Heart left ventricle (tissue), 16 donors: ENCODE data around the gene NPAS1. TPM values are rescaled to one million over a fixed set of nuclear protein-coding genes. Genes with fewer than 3 reads are reported as not detected.
A peak's percentile ranks its signal among the peaks of the same experiment; 100 is the strongest.

Experiments
- ATAC-seq, 4 donors: fragments of 200-7000 bp; cut with Tn5 transposase; one replicate each; pipeline ENCODE4 v1.9.1; 2020 to 2022; ENCODE audit warnings: moderate library complexity in 4 of 4, mild to moderate bottlenecking in 3 of 4, moderate number of reproducible peaks in 1 of 4
- DNase-seq, 5 donors: peaks; one replicate each; pipeline ENCODE4 v3.0.0-alpha.2; 2020
- H3K27ac ChIP-seq, 12 donors: fragments of 200-600 bp; sonication (generic) in 4 of 12; one replicate each; pipeline versions ENCODE4 v1.5.0 to v1.8.0; 2016 to 2022; ENCODE audit warnings: mild to moderate bottlenecking in 2 of 12
- H3K27me3 ChIP-seq, 9 donors: fragments of 200-600 bp; sonication (generic) in 2 of 9; one replicate each; pipeline versions ENCODE4 v1.5.1 to v1.8.0; 2016 to 2022; ENCODE audit warnings: mild to moderate bottlenecking in 3 of 9
- H3K36me3 ChIP-seq, 9 donors: fragments of 200-600 bp; sonication (generic) in 2 of 9; one replicate each; pipeline versions ENCODE4 v1.5.0 to v1.8.0; 2018 to 2022; ENCODE audit warnings: mild to moderate bottlenecking in 2 of 9
- H3K4me1 ChIP-seq, 12 donors: fragments of 200-600 bp; sonication (generic) in 4 of 12; one replicate each; pipeline versions ENCODE4 v1.5.0 to v1.8.0; 2016 to 2022; ENCODE audit warnings: mild to moderate bottlenecking in 3 of 12
- H3K4me3 ChIP-seq, 12 donors: fragments of 200-600 bp; sonication (generic) in 4 of 12; one replicate each; pipeline versions ENCODE4 v1.5.0 to v1.8.0; 2017 to 2022; ENCODE audit warnings: mild to moderate bottlenecking in 9 of 12, moderate library complexity in 4 of 12
- H3K9me3 ChIP-seq, 12 donors: fragments of 200-600 bp; sonication (generic) in 4 of 12; one replicate each; pipeline versions ENCODE4 v1.5.0 to v1.8.0; 2016 to 2022; ENCODE audit warnings: mild to moderate bottlenecking in 1 of 12
- POLR2A ChIP-seq, 2 donors: fragments of 450-650 bp; IDR thresholded peaks; one replicate each; pipeline ENCODE4 v1.6.1; 2017; ENCODE audit warnings: antibody characterized with exemption in 2 of 2, mild to moderate bottlenecking in 2 of 2, moderate library complexity in 2 of 2
- WGBS, 4 donors: extraction: QIAGEN DNeasy Blood & Tissue Kit in 2 of 4; methylation state at CpG; one replicate each; pipeline versions ENCODE4 v1.1.5 to v1.1.7; 2013 to 2018; 5-methylcytosine and 5-hydroxymethylcytosine counted together
- intact Hi-C, 10 donors: fragments of 100-400 bp; cut with DNase I; formaldehyde crosslinking; loops; one replicate each; pipeline versions ENCODE4 v1.11.1 to v1.14.2; 2022
- polyA plus RNA-seq, 2 donors: library from polyadenylated mRNA; stranded (reverse); fragments of 200-250 nt; gene quantifications; one replicate each; pipeline ENCODE4 v1.2.3, GENCODE V29; 2013
- total RNA-seq, 9 donors: library from RNA; depleted of rRNA in 2 of 9; stranded (reverse); fragments of >200 nt in 2 of 9; fragmentation: NEBNext Ultra II Directional in 3 of 9; extraction: Animal tissue kit (Norgen Biotek cat#: 25700) in 3 of 9; gene quantifications; one replicate each; pipeline versions ENCODE4 v1.1.0 to v1.2.4, GENCODE V29; 2016 to 2023
- TF ChIP-seq, protein P1 (sequence below), 12 donors: fragments of 200-600 bp; sonication (generic) in 4 of 12; IDR thresholded peaks; one replicate each; pipeline versions ENCODE4 v1.5.0 to v1.8.0; 2018 to 2022; ENCODE audit warnings: antibody characterized with exemption in 12 of 12, mild to moderate bottlenecking in 5 of 12
- donor health status: ischemic (EF 13 %, LVEDD 7.1; RV severe dilation, severe dysfunction).
- donor health status: healthy with polysubstance abuse.
- donor health status: DM: no; HTN: yes; CAD: no.
- donor health status: DM: no; HTN: no; CAD: no.
- donor health status: ischemic (EF 25% LVEDD 6.9; RV normal size, moderate dysfunction).
- donor health status: ischemic (EF 25% LVEDD 5.7; RV mildly dilated, moderate dysfunction).
- donor health status: healthy.
- donor health status: DM: yes; HTN: yes; CAD: no.
- donor health status: ischemic (EF 35%, LVEDD 5.7; RV mildly dilated, moderate dysfunction).
- donor health status: nonischemic (EF 11% LVEDD 7.7; RV severe dilation, severe dysfunction).
- donor health status: DM: yes; HTN: yes; CAD: no.
- donor health status: PGD.
- donor health status: ischemic (EF 29% LVEDD 5.4; RV normal size, mild dysfunction).
- donor health status: nonischemic (EF 23%, LVEDD 6.1; RV moderate dilation, normal function).

Gene NPAS1
- total and polyA plus RNA-seq, 11 donors, result 0.16 to 1.3 (median 0.69) TPM; not detected in 1

DNA sequence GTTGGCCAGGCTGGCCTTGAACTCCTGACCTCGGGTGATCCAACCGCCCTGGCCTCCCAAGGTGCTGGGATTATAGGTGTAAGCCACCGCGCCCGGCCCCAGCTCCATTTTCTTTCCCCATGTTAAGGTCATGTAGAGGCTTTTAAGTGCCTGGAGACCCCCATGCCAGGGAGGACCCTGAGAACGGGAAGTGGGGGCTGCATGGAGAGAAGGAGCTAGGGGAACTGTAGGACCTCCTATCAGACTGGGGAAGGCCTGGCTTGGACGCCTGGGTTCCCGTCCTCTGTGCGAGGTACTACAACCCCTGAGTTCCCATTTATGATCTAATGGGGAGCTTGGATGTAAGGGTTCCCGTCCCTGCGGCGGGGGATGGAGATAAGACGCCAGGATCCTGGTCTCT is 714 bp upstream of the NPAS1 start:
- DNase-seq (no peak), ATAC-seq (peak in 1 of 4 donors; percentile 7)
- no peak for TF ChIP-seq POLR2A (IDR thresholded peaks at IDR 0.05)
- TF ChIP-seq, protein P1, sequence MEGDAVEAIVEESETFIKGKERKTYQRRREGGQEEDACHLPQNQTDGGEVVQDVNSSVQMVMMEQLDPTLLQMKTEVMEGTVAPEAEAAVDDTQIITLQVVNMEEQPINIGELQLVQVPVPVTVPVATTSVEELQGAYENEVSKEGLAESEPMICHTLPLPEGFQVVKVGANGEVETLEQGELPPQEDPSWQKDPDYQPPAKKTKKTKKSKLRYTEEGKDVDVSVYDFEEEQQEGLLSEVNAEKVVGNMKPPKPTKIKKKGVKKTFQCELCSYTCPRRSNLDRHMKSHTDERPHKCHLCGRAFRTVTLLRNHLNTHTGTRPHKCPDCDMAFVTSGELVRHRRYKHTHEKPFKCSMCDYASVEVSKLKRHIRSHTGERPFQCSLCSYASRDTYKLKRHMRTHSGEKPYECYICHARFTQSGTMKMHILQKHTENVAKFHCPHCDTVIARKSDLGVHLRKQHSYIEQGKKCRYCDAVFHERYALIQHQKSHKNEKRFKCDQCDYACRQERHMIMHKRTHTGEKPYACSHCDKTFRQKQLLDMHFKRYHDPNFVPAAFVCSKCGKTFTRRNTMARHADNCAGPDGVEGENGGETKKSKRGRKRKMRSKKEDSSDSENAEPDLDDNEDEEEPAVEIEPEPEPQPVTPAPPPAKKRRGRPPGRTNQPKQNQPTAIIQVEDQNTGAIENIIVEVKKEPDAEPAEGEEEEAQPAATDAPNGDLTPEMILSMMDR (IDR thresholded peaks at IDR 0.05), result no peak
- H3K36me3 ChIP-seq, result no peaks in the 10 kb centered on the region
- H3K4me1 ChIP-seq, result peaks cover 3 to 39% (median 16%) of the 10 kb centered on the region in 12 donors
- peaks cover 25 to 55% (median 40%) of the 10 kb centered on the region in 9 donors for H3K27me3 ChIP-seq
- no peak overlapping the region for H3K4me3 ChIP-seq
- intact Hi-C loops, result no loop called here
- no peaks in the 10 kb centered on the region for H3K9me3 ChIP-seq
- no peak overlapping the region for H3K27ac ChIP-seq
- WGBS, 4 donors, result 51 to 62% (median 52%) methylated on average over 13 of the region's 13 CpGs

DNA sequence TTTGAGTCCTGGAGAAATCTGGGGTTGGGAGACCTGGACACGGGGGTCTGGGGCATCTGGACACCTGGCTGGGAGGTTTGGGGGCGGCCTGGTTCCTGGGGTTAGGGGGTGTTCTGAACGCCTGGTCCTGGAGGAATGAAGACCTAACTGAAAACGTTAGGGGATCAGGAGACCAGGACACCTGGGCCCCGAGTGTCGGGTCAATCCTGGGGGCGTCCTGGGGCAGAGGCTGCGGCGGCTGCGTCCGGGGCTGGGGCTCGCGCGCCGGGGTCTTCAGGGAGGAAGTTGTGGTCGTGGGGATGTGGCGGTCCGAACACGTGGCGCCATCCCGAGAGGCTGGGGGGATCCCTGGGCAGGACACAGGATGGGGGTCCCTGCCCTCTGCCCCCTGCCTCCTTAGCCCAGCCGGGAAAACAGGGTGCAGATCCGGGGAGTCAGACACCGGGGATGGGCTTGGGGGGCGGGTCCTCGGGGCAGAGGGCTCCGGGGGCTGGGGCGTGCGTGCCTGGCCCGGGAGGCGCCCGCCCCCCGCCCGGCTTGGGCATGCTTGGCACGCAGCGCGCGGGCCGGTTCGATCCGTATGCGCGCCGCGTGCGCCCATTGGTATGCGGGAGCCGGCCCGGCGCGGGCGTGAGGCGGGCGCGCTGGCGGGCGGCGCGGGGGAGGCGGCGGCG is 632 bp downstream of the NPAS1 start:
- intact Hi-C loops, result no loop called here
- H3K4me1 ChIP-seq, result peaks cover 3 to 39% (median 16%) of the 10 kb centered on the region in 12 donors
- H3K27ac ChIP-seq, result no peak overlapping the region
- H3K4me3 ChIP-seq, result peak overlapping the region in 10 of 12 donors; percentile 7 to 50 (median 39)
- H3K36me3 ChIP-seq, result no peaks in the 10 kb centered on the region
- peaks cover 32 to 67% (median 49%) of the 10 kb centered on the region in 9 donors for H3K27me3 ChIP-seq
- WGBS, 4 donors, result 0 to 6% (median 1%) methylated on average over 6 to 62 of the region's 62 CpGs
- ATAC-seq, result no peak
- DNase-seq, result no peak
- no peaks in the 10 kb centered on the region for H3K9me3 ChIP-seq
- TF ChIP-seq, protein P1 (IDR thresholded peaks at IDR 0.05), result no peak
- no peak for TF ChIP-seq POLR2A (IDR thresholded peaks at IDR 0.05)

DNA sequence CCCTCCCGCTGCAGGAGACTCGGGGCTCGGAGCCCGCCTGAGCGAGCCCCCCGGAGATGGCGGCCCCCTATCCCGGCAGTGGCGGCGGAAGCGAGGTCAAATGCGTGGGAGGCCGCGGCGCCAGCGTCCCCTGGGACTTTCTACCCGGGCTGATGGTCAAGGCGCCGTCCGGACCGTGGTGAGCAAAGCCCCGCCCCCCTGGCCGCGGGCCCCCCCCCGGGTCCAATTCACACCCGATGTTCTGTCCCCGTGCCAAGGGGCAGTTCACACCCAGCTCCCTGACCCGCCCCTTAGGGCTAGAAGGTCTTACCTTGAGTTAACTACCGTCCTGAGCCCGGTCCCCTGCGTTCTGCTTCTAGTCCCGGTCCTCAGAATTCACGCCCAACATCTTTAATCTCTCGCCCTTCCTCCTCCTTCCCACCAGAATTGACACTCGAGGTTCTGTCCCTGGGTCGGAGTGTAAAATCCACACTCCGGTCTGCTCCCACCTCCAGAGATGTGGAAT is 1.4 kb downstream of the NPAS1 start:
- ATAC-seq (peak in 1 of 4 donors; percentile 16), DNase-seq (no peak)
- WGBS, 4 donors, result 1 to 2% (median 1%) methylated on average over 19 to 37 of the region's 37 CpGs

More for the DNA sequence above, 1.4 kb downstream of the NPAS1 start:
- peak overlapping the region; percentile 8 to 50 (median 39) for H3K4me3 ChIP-seq
- no peaks in the 10 kb centered on the region for H3K9me3 ChIP-seq
- no peak for TF ChIP-seq POLR2A (IDR thresholded peaks at IDR 0.05)
- TF ChIP-seq, protein P1 (IDR thresholded peaks at IDR 0.05), result no peak
- H3K36me3 ChIP-seq, result no peaks in the 10 kb centered on the region
- H3K4me1 ChIP-seq, result peaks cover 3 to 39% (median 16%) of the 10 kb centered on the region in 12 donors
- intact Hi-C loops, result no loop called here
- H3K27ac ChIP-seq, result no peak overlapping the region
- H3K27me3 ChIP-seq, result peaks cover 39 to 75% (median 56%) of the 10 kb centered on the region in 9 donors
